Activated T-helper 1 cell treated with anti-CD3 and anti-CD28 coated beads, Interleukin-12 subunit alpha, Interleukin-12 subunit beta, Interleukin-2, Interleukin-4 antibody, amounts not matched to agents 30 ng/mL and 10 ng/mL and 1 ng/mL, durations not matched to agents 14 hours and 24 hours and 36 hours (primary cell): ENCODE results near the gene IQSEC1. TPM values are rescaled to one million over a fixed set of nuclear protein-coding genes. Genes with fewer than 3 reads are reported as not detected.

Experiments
- DNase-seq: peaks from one replicate; pipeline ENCODE4 v3.0.0; 2021; ENCODE audit warnings: low spot score
- H3K27ac Mint-ChIP-seq: one replicate; pipeline ENCODE4 v1.8.0; 2021; ENCODE audit warnings: mild to moderate bottlenecking, mixed read lengths
- H3K27me3 Mint-ChIP-seq: one replicate; pipeline ENCODE4 v1.8.0; 2022; ENCODE audit warnings: mild to moderate bottlenecking, moderate library complexity, mixed read lengths; ENCODE audit not compliant: insufficient read depth
- H3K36me3 Mint-ChIP-seq: one replicate; pipeline ENCODE4 v1.8.0; 2021; ENCODE audit warnings: low read depth, mixed read lengths
- H3K4me1 Mint-ChIP-seq: one replicate; pipeline ENCODE4 v1.8.0; 2021; ENCODE audit warnings: low read depth, mixed read lengths
- H3K4me3 Mint-ChIP-seq: one replicate; pipeline ENCODE4 v1.8.0; 2021; ENCODE audit warnings: mild to moderate bottlenecking, moderate library complexity, mixed read lengths
- H3K9me3 Mint-ChIP-seq: one replicate; pipeline ENCODE4 v1.8.0; 2021; ENCODE audit warnings: mixed read lengths
- intact Hi-C: fragments of 100-400 bp; cut with micrococcal nuclease; formaldehyde crosslinking; loops from one replicate; pipeline ENCODE4 v1.15.1; 2024
- total RNA-seq: library from RNA; stranded (reverse); gene quantifications from 2 replicates; pipeline ENCODE4 v1.2.3, GENCODE V29; 2022

Gene IQSEC1
- total RNA-seq, 1 donor from 2014 or later: 31.4 TPM

DNA sequence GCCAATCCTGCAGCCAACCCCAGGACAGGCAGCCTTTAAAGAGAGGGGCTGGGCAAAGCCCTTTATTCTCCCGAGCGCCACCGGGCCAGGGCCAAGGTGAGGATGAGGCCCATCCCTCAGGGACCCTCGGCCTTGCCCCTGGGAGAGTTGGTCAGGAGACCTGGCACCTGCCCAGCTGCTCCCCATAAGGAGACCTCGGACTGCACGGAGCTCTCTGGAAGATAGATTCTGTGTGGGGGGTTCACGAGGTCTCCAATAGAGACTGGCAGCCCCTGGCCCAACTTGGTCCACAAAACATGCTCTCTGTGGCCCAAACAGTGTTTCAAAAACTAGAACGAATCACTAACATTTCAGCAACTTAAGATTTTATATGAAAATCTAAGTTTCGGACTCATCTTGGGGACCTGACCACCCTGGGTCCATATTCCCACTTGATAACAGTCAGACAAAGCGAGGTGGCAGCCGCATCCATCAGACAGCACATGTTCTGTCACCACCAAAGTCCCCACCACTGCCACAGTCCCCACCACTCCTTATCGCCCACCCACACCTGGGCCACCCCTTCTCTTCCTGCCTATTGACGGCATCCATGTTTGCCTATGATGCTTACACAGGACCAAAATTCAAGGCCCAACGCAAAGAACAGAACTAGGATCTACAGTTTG, 117.4 kb downstream of the IQSEC1 start:
- H3K4me1 Mint-ChIP-seq: peaks cover 41% of the 10 kb centered on the region
- H3K9me3 Mint-ChIP-seq: no peaks in the 10 kb centered on the region
- no peak for DNase-seq
- H3K36me3 Mint-ChIP-seq: peaks cover 9% of the 10 kb centered on the region
- no peak overlapping the region for H3K27ac Mint-ChIP-seq
- no peaks in the 10 kb centered on the region for H3K27me3 Mint-ChIP-seq
- H3K4me3 Mint-ChIP-seq: no peak overlapping the region
- intact Hi-C loops: no loop called here

- DNase-seq: no peak
- Mint-ChIP-seq H3K4me1 (peaks cover 36% of the 10 kb centered on the region), H3K4me3 (no peak overlapping the region), H3K36me3 (peaks cover 9% of the 10 kb centered on the region), H3K27me3 (no peaks in the 10 kb centered on the region), H3K9me3 (no peaks in the 10 kb centered on the region), H3K27ac (peak overlapping the region; percentile 14)
- intact Hi-C loops: no loop called here
Observed at GRCh38 chr3:12954891-12955650, 118.2 kb downstream of the IQSEC1 start.

- H3K4me3 Mint-ChIP-seq: no peak overlapping the region
- H3K27ac Mint-ChIP-seq: peak overlapping the region; percentile 14
- intact Hi-C loops: no loop called here
- DNase-seq: no peak
- H3K27me3 Mint-ChIP-seq: no peaks in the 10 kb centered on the region
- peaks cover 39% of the 10 kb centered on the region for H3K4me1 Mint-ChIP-seq
- H3K9me3 Mint-ChIP-seq: no peaks in the 10 kb centered on the region
- H3K36me3 Mint-ChIP-seq: peaks cover 5% of the 10 kb centered on the region
Observed at GRCh38 chr3:12954180-12954579, 119.0 kb downstream of the IQSEC1 start.

- intact Hi-C loops: no loop called here
- Mint-ChIP-seq H3K27ac (no peak overlapping the region), H3K36me3 (peaks cover 2% of the 10 kb centered on the region), H3K4me1 (peaks cover 40% of the 10 kb centered on the region), H3K9me3 (no peaks in the 10 kb centered on the region), H3K4me3 (no peak overlapping the region), H3K27me3 (no peaks in the 10 kb centered on the region)
- DNase-seq: no peak
Observed at GRCh38 chr3:12953201-12953995, 119.8 kb downstream of the IQSEC1 start.

DNA sequence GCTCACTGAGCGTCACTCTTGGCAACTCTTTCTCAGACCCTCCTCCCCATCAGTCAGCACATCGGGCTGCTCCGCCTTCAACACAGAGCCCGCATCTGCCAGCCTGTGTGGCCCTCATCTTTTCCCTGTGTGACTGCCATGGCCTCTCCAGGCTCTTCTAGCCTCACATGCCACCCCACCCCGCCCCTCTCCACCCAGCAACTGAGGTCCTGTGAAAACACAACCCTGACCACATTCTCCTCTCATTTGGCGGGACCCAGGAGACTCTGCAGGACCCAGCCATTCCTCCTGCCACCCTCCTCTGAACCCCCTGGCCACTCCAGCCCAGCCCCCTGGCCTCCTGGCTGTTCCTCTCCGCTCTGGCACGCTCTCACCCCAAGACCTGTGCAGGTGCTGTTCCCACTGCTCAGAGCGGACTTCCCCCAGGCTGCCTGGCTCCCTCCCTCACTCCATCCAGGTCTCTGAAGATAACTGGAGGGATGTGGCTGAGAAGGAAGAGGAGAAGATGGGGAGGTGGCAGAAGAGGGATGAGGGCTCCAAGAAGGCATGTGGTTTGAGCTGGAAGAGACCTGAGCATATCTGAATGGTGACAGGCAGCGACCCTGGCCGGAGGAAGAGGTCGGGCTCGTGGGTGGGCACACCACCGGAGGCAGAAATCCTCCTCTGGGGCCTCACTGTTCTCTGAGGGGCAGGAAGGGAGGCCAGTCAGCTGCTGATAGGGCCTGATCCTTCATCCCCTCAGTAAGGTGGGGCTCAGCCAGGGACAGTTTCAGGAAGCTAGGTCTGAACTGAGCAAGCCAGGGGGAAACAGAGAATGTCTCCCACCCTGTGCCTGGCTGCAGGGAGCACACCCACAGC, 120.7 kb downstream of the IQSEC1 start:
- DNase-seq: no peak
- peaks cover 2% of the 10 kb centered on the region for H3K36me3 Mint-ChIP-seq
- intact Hi-C loops: no loop called here
- H3K4me1 Mint-ChIP-seq: peaks cover 40% of the 10 kb centered on the region
- H3K27me3 Mint-ChIP-seq: no peaks in the 10 kb centered on the region
- no peaks in the 10 kb centered on the region for H3K9me3 Mint-ChIP-seq
- no peak overlapping the region for H3K4me3 Mint-ChIP-seq
- H3K27ac Mint-ChIP-seq: no peak overlapping the region

GRCh38 chr3:12948891-12949711, 124.1 kb downstream of the IQSEC1 start:
- Mint-ChIP-seq H3K4me1 (peaks cover 40% of the 10 kb centered on the region), H3K27me3 (no peaks in the 10 kb centered on the region), H3K27ac (peak overlapping the region; percentile 88), H3K36me3 (no peaks in the 10 kb centered on the region), H3K4me3 (peak overlapping the region; percentile 31), H3K9me3 (no peaks in the 10 kb centered on the region)
- intact Hi-C loops: loop anchor here (1.0 to 2.0 kb wide), 3 partner anchors 14 to 66 kb away; no protein-coding TSS in a partner anchor
- DNase-seq: peak; percentile 32

DNA sequence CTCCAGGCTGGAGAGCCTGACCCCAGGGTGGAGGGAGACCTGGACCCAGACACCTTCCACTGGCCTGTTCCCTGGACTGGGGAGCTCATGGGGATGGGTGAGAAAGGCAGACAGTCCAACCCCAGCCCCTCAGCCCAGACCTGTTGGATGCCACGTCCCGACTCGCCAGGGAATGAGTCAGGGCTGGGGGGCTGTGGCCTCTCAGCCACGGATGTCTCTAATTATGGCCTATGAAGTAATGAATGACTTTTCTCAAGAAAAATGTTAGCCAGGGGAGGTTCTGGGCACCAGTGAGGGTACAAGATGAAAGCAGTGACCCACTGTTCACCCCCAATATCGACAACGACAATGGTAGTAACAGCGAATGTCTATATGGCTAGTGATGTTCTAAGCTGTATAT, 124.9 kb downstream of the IQSEC1 start:
- no peak overlapping the region for H3K4me3 Mint-ChIP-seq
- H3K4me1 Mint-ChIP-seq: peaks cover 39% of the 10 kb centered on the region
- H3K9me3 Mint-ChIP-seq: no peaks in the 10 kb centered on the region
- H3K36me3 Mint-ChIP-seq: no peaks in the 10 kb centered on the region
- intact Hi-C loops: loop anchor here (2.0 kb wide), 2 partner anchors 14 to 66 kb away; no protein-coding TSS in a partner anchor
- H3K27me3 Mint-ChIP-seq: no peaks in the 10 kb centered on the region
- H3K27ac Mint-ChIP-seq: no peak overlapping the region
- DNase-seq: no peak

DNA sequence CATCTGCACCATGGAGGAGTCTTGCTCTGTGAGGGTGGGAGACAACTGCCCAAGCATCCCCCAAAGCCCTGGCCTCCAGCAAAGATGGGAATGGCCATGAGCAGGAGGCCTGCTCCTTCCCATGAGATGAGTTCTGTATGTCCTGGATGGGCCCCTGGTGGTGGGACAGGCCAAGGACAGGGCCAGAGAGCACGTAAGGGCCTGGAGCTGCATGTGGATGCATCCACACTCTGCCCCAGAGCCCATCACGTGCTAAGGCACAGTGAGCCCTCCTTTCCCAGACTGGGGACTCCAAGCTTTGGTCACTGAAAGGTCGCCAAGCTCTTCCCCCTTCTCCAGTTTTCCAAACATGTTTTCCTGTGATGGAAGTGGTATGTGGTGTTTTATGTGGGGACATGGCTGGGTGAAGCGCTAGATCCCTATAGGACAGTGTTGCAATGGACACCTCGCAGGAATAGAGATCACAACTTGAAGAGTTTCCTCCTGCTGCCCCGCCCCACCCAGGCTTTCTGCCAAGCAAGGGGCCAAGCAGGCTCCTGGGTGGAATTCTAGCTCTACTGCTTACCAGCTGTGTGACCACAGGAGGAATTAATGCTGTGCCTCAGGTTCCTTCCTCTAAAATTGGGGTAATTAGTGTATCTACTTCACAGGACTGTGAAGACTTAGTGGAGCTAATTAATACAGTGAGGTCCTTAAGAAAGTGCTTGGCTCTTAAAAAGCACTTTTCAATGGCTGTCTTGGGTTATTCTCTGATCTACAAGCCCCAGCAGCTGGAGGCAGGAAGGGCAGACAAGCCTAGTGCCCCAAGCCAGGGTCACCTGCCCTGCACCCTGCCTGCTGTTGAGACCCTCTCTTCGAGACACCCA, 125.5 kb downstream of the IQSEC1 start:
- Mint-ChIP-seq H3K36me3 (no peaks in the 10 kb centered on the region), H3K4me3 (no peak overlapping the region), H3K27me3 (no peaks in the 10 kb centered on the region), H3K9me3 (no peaks in the 10 kb centered on the region), H3K4me1 (peaks cover 39% of the 10 kb centered on the region), H3K27ac (peak overlapping the region; percentile 29)
- intact Hi-C loops: loop anchor here (2.0 kb wide), 2 partner anchors 15 to 67 kb away; no protein-coding TSS in a partner anchor
- DNase-seq: no peak

- intact Hi-C loops: no loop called here
Observed at GRCh38 chr3:12946649-12947316, 126.4 kb downstream of the IQSEC1 start.

GRCh38 chr3:12946251-12946648, 127.0 kb downstream of the IQSEC1 start:
- H3K4me3 Mint-ChIP-seq: no peak overlapping the region
- no peaks in the 10 kb centered on the region for H3K9me3 Mint-ChIP-seq
- no peak for DNase-seq
- peaks cover 39% of the 10 kb centered on the region for H3K4me1 Mint-ChIP-seq
- no peak overlapping the region for H3K27ac Mint-ChIP-seq
- H3K36me3 Mint-ChIP-seq: no peaks in the 10 kb centered on the region
- no peaks in the 10 kb centered on the region for H3K27me3 Mint-ChIP-seq
- intact Hi-C loops: no loop called here

More at GRCh38 chr3:12946649-12947316, 126.4 kb downstream of the IQSEC1 start:
- DNase-seq: no peak
- Mint-ChIP-seq H3K4me3 (no peak overlapping the region), H3K27me3 (no peaks in the 10 kb centered on the region), H3K9me3 (no peaks in the 10 kb centered on the region), H3K27ac (no peak overlapping the region), H3K4me1 (peaks cover 39% of the 10 kb centered on the region), H3K36me3 (no peaks in the 10 kb centered on the region)
